AG04450 (cell line): ENCODE measurements around the gene BLVRB. TPM values are rescaled to one million over a fixed set of nuclear protein-coding genes. Genes with fewer than 3 reads are reported as not detected.
A peak's percentile ranks its signal among the peaks of the same experiment; 100 is the strongest.

ENCODE experiments used
- CTCF ChIA-PET: fragments of 300-600, 350-600 bp; formaldehyde crosslinking; extraction: SDS; loops from one replicate; lab custom pipeline; 2022; ENCODE audit warnings: antibody characterized with exemption, inconsistent platforms; lab: Charles Lee
- POLR2A ChIA-PET: fragments of 350-600 bp; formaldehyde crosslinking; extraction: SDS; loops from one replicate; lab custom pipeline; 2021; ENCODE audit warnings: antibody characterized with exemption, inconsistent platforms; lab: Yijun Ruan, JAX
- DNase-seq: peaks from one replicate; pipeline ENCODE4 v3.0.0-alpha.2; 2011; ENCODE audit warnings: low read depth, low spot score
- H3K27ac ChIP-seq: one replicate; pipeline ENCODE4 v1.5.1; 2012; ENCODE audit warnings: low read depth, low read length, control low read depth
- H3K27me3 ChIP-seq: one replicate; pipeline ENCODE4 v1.6.0; 2012; ENCODE audit warnings: low read length; ENCODE audit not compliant: control insufficient read depth, insufficient read depth
- H3K4me3 ChIP-seq: 2 replicates; pipeline ENCODE4 v1.5.1; 2011; ENCODE audit warnings: mild to moderate bottlenecking, low read depth, low read length, control low read depth
- H3K9me3 ChIP-seq: 2 replicates; pipeline ENCODE4 v1.5.1; 2012; ENCODE audit warnings: low read length; ENCODE audit not compliant: control insufficient read depth, insufficient read depth
- polyA minus RNA-seq: library from RNA; depleted of rRNA, polyadenylated mRNA; stranded (reverse); fragments of >200 nt; gene quantifications from 2 replicates; pipeline ENCODE4 v1.2.3, GENCODE V29; 2011; rRNA and poly(A)+ RNA removed
- polyA plus RNA-seq: library from polyadenylated mRNA; depleted of rRNA; stranded (reverse); fragments of >200 nt; gene quantifications from 2 replicates; pipeline ENCODE4 v1.2.3, GENCODE V29; 2011; rRNA removed
- TF ChIP-seq, protein P1 (sequence below): IDR thresholded peaks from 2 replicates; pipeline ENCODE4 v1.5.1; 2011; ENCODE audit warnings: low read depth, low read length, control low read depth, inconsistent platforms

BLVRB gene
- polyA plus RNA-seq (40.4 and 58.0 TPM in 2 replicates), polyA minus RNA-seq (21.5 and 35.2 TPM in 2 replicates)

DNA sequence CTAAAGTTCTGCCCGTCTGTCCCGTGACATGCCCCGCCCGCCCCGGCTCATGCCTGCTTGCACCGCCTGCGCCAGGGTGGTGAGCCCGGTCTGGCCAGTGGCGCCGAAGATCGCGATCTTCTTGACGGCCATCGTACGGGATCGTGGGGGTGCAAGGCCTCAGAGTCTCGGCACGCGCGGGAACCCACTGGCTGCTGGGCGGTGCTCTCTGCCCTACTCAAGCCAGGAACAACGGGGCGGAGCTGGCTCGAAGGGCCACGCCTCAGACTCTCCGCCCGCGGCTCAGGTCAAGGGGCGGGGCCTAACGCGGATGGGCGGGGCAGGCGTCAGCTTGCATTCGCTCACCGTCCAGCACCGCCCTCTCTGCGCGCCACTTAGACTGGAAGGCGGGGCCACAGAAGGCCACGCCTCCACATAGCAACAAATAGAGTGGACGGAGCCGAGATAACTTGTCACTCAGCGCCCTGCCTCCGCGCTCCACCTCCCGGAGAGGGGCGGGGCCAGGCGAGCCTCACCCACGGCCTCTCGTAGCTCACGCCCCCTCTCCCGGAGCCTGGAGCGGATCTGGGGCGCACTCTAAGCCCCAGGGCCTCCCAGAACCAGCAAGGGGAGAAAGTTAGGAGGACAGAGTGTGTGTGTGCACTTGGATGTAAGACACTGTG lies at the start of gene BLVRB:
Gene BLVRB (minus strand): TSS at position 189 of the 662 bp plus-strand sequence. CDS start 57 bp downstream, at position 132.
- DNase-seq = peak; percentile 99

DNA sequence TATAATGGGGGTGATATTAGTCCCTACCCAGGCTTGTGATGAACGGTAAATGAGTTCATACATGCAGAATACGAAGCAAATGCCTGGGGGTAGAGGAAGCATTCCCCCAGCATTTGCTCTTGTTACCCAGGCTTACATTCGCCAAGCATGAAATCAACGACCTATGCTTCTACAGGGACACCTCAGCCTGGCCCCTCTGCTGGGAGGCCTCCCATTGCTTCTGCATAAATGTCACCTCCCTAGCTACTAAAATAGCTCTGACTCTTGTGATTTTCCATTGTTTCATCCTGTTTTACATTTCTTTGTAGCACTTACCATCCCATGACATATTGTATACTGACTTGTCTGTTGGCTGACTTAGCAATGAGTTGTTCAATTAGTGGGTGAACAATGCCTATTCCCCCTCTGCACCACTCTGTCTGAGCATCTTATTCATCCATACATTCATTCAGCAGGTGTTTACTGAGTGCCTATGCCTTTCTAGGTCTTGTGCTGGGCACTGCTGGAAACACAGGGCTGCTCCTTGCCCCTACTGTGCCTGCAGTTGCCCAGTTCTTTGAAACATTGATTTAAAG lies 48.3 kb upstream of the BLVRB start:
- H3K4me3 ChIP-seq = no peak overlapping the region
- TF ChIP-seq, protein P1, sequence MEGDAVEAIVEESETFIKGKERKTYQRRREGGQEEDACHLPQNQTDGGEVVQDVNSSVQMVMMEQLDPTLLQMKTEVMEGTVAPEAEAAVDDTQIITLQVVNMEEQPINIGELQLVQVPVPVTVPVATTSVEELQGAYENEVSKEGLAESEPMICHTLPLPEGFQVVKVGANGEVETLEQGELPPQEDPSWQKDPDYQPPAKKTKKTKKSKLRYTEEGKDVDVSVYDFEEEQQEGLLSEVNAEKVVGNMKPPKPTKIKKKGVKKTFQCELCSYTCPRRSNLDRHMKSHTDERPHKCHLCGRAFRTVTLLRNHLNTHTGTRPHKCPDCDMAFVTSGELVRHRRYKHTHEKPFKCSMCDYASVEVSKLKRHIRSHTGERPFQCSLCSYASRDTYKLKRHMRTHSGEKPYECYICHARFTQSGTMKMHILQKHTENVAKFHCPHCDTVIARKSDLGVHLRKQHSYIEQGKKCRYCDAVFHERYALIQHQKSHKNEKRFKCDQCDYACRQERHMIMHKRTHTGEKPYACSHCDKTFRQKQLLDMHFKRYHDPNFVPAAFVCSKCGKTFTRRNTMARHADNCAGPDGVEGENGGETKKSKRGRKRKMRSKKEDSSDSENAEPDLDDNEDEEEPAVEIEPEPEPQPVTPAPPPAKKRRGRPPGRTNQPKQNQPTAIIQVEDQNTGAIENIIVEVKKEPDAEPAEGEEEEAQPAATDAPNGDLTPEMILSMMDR = no peak
- H3K27ac ChIP-seq = no peak overlapping the region
- peaks cover 37% of the 10 kb centered on the region for H3K27me3 ChIP-seq
- no peak for DNase-seq
- CTCF ChIA-PET = interaction anchor here (1.1 to 1.5 kb wide), 2 partner anchors 50 to 121 kb away, joined by 4 to 5 read pairs; no protein-coding TSS in a partner anchor
- POLR2A ChIA-PET = no interaction called here
- no peaks in the 10 kb centered on the region; the same call in 1 of the 2 replicates for H3K9me3 ChIP-seq

More for the DNA sequence above, at the start of gene BLVRB:
- ChIA-PET POLR2A (interaction anchor here (0.6 to 2.4 kb wide), 11 partner anchors 23 to 148 kb away, joined by 3 to 13 read pairs (median 4); partner anchors contain the start of genes C19orf47, PLD3 and SERTAD1), CTCF (interaction anchor here (0.5 to 3.9 kb wide), 11 partner anchors 11 to 169 kb away, joined by 3 to 49 read pairs (median 11); partner anchors contain the start of genes LTBP4 and SERTAD3)
- peak within 1 kb of the TSS; percentile 74 for H3K4me3 ChIP-seq
- TF ChIP-seq, protein P1 = no peak
- peak within 1 kb of the TSS; percentile 71 for H3K27ac ChIP-seq
- no peaks in the 10 kb centered on the region; the same call in 1 of the 2 replicates for H3K9me3 ChIP-seq
- H3K27me3 ChIP-seq = peaks cover 11% of the 10 kb centered on the region

DNA sequence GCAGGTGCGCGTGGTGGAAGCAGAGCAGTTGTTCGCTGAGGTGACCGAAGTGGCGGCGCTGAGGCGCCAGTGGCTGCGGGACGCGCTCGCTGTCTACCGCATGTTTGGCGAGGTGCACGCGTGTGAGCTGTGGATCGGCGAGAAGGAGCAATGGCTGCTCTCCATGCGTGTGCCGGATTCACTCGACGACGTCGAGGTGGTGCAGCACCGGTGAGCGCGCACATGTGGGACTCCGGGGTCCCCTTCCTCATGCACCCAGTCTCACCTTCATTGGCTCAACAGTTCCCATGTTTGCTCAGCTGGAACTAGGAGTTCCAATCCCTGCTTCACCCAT lies 47.8 kb upstream of the BLVRB start:
- H3K27me3 ChIP-seq = peaks cover 37% of the 10 kb centered on the region
- TF ChIP-seq, protein P1 = no peak
- H3K9me3 ChIP-seq = no peaks in the 10 kb centered on the region; the same call in 1 of the 2 replicates
- DNase-seq = no peak
- no peak overlapping the region for H3K4me3 ChIP-seq
- ChIA-PET CTCF (interaction anchor here (1.1 to 1.5 kb wide), 2 partner anchors 49 to 122 kb away, joined by 4 to 5 read pairs; no protein-coding TSS in a partner anchor), POLR2A (no interaction called here)
- H3K27ac ChIP-seq = no peak overlapping the region

DNA sequence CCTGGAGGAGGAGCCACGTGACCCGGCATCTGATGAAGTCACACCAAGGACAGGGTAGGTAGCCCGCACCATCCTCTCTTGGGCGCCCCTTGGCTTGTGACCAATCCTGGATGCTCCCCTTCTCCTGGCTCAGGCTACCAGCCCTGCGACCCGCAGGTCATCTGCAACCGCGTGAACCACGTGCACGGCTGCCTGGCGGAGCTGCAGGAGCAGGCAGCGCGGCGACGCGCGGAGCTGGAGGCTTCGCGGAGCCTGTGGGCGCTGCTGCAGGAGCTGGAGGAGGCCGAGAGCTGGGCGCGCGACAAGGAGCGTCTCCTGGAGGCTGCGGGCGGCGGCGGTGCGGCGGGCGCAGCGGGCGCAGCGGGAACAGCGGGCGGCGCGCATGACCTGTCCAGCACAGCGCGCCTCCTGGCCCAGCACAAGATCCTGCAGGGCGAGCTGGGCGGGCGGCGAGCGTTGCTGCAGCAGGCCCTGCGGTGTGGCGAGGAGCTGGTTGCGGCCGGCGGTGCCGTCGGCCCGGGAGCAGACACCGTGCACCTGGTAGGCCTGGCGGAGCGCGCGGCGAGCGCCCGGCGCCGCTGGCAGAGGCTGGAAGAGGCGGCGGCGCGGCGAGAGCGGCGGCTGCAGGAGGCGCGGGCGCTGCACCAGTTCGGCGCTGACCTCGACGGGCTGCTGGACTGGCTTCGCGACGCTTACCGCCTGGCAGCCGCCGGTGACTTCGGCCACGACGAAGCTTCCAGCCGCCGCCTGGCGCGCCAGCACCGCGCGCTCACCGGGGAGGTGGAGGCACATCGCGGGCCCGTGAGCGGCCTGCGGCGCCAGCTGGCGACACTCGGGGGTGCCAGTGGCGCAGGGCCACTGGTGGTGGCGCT lies 47.2 kb upstream of the BLVRB start:
- no peak overlapping the region for H3K27ac ChIP-seq
- ChIA-PET POLR2A (no interaction called here), CTCF (no interaction called here)
- no peaks in the 10 kb centered on the region; the same call in 1 of the 2 replicates for H3K9me3 ChIP-seq
- DNase-seq = no peak
- TF ChIP-seq, protein P1 = no peak
- H3K4me3 ChIP-seq = no peak overlapping the region
- peaks cover 37% of the 10 kb centered on the region for H3K27me3 ChIP-seq
